ENCODE results near the gene CFAP100.

The CFAP100 gene

GRCh38 chr3:126394179-126394976, at the start of gene CFAP100:
CFAP100 (plus strand) TSS chr3:126394909; CDS start chr3:126396001, 1,092 bp downstream.
- no peak for DNase-seq (ENCODE audit: low spot score)

GRCh38 chr3:126345231-126345630, 49.5 kb upstream of the CFAP100 start:
- DNase-seq (ENCODE audit: low spot score), result peak; percentile 11

- peak; percentile 55 for DNase-seq (ENCODE audit: low spot score)
Observed at GRCh38 chr3:126345641-126346460, 48.9 kb upstream of the CFAP100 start.

- DNase-seq (ENCODE audit: low spot score), result peak; percentile 40
Observed at GRCh38 chr3:126346466-126346865, 48.2 kb upstream of the CFAP100 start.

GRCh38 chr3:126347543-126348161, 47.1 kb upstream of the CFAP100 start:
- DNase-seq (ENCODE audit: low spot score), result peak; percentile 17

- DNase-seq (ENCODE audit: low spot score), result no peak
Observed at GRCh38 chr3:126348308-126348920, 46.3 kb upstream of the CFAP100 start.

- no peak for DNase-seq (ENCODE audit: low spot score)
Observed at GRCh38 chr3:126349071-126349470, 45.6 kb upstream of the CFAP100 start.

- no peak for DNase-seq (ENCODE audit: low spot score)
Observed at GRCh38 chr3:126349611-126350501, 44.9 kb upstream of the CFAP100 start.

GRCh38 chr3:126350502-126351085, 44.1 kb upstream of the CFAP100 start:
- no peak for DNase-seq (ENCODE audit: low spot score)

GRCh38 chr3:126351086-126351770, 43.5 kb upstream of the CFAP100 start:
- DNase-seq (ENCODE audit: low spot score), result no peak

- DNase-seq (ENCODE audit: low spot score), result no peak
Observed at GRCh38 chr3:126351771-126352475, 42.8 kb upstream of the CFAP100 start.

GRCh38 chr3:126352476-126353454, 41.9 kb upstream of the CFAP100 start:
- DNase-seq (ENCODE audit: low spot score), result no peak

- DNase-seq (ENCODE audit: low spot score), result no peak
Observed at GRCh38 chr3:126353694-126354321, 40.9 kb upstream of the CFAP100 start.

GRCh38 chr3:126354776-126355175, 39.9 kb upstream of the CFAP100 start:
- DNase-seq (ENCODE audit: low spot score), result no peak

GRCh38 chr3:126355251-126355650, 39.5 kb upstream of the CFAP100 start:
- DNase-seq (ENCODE audit: low spot score), result no peak

- peak; percentile 87 for DNase-seq (ENCODE audit: low spot score)
Observed at GRCh38 chr3:126355777-126356372, 38.8 kb upstream of the CFAP100 start.

All from left forelimb (tissue), 1 donor.